ENCODE measurements around the gene ZP4.

The ZP4 gene

DNA sequence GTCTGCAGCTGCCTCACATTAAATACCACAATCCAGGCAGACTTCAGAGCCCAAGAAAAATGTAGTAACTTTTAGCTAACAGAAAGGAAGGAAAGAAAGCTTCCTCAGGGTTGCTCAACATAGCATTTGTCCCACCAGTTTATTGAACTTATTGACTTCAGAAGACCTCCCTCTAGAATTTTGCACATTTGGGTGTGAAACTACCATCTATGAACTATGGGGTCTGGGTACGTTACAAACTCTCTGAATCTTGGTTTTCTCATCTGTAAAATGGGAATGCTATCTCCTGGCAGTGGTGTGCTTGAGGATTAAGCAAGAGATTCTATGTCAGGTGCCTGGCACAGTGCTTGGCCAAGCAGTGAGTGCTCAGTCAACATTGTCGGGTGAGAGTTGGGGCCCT, at the start of gene ZP4:
Gene ZP4 (minus strand): TSS at position 101 of the 400 bp plus-strand sequence. CDS start 287 bp downstream, outside the sequence.
- no peak for DNase-seq (ENCODE audit: low spot score)

- no peak for DNase-seq (ENCODE audit: low spot score)
These were observed 47.8 kb upstream of the ZP4 start for GRCh38 chr1:237938553-237938952.

DNA sequence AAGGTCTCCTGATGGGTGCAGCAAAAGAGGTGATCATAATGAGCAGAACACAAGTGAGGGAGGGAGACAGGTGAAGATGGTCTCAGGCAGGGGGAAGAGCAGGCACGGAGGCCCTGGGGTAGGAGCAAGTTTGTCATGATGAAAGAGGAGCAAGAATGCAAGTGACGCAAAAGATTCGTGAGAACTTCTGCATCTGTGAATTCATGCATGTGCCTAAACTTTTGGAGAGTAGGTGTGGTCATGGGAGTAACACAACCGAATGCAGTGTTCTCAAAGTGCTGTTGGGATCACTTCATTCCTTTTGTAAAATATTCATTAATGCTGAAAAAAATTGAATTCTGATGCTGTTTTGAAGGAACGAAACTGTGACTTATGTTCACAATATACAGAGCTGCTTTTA, 47.3 kb upstream of the ZP4 start:
- DNase-seq (ENCODE audit: low spot score), result no peak

DNA sequence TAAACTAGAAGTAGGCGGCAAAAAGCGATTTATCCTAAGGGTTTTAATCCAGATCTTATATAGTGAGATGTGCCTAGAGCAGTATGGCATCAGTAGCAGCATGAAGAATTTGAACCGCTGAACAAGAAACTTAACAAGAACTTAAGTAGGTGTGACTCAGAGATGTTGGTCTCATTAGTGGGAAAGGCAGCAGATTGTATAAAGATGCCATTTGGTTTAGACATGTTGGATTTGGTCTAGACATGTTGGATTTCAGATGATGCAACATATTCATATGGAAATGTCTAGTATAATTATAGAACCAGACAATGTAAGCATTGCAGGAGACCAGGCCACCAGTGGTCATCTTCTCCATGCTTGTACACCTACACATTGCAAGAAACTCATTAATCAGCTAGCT, 42.1 kb upstream of the ZP4 start:
- no peak for DNase-seq (ENCODE audit: low spot score)

GRCh38 chr1:237931581-237931980, 40.9 kb upstream of the ZP4 start:
- DNase-seq (ENCODE audit: low spot score), result no peak

DNA sequence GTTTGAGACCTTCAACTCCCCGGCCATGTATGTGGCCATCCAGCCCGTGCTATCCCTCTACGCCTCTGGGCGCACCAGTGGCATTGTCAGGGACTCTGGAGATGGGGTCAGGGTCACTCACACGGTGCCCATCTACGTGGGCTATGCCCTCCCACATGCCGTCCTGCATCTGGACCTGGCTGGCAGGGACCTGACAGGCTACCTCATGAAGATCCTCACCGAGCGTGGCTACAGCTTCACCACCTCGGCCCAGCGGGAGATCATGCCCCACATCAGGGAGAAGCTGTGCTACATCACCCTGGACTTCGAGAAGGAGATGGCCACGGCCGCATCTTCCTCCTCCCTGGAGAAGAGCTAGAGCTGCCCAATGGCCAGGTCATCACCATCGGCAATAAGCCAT, 36.5 kb upstream of the ZP4 start:
- DNase-seq (ENCODE audit: low spot score), result no peak

DNA sequence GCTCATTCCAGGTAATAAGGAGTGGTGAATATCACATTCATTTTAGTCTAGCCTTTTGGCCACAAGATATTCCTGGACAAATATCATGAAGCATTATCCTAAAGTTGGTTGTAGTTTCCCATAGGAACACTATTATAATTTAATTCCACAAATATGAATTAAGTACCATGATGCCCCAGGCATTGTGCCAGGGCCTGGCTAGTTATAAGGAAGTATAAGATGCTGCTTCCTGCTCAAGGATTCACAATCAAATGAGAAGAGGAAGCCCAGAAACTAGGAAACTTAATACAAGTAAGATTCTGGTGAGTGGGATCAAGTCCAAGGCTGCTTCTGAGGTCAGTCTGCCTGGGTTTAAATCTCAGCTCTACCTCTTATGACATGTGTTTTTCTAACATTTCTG, 30.6 kb upstream of the ZP4 start:
- DNase-seq (ENCODE audit: low spot score), result no peak

DNA sequence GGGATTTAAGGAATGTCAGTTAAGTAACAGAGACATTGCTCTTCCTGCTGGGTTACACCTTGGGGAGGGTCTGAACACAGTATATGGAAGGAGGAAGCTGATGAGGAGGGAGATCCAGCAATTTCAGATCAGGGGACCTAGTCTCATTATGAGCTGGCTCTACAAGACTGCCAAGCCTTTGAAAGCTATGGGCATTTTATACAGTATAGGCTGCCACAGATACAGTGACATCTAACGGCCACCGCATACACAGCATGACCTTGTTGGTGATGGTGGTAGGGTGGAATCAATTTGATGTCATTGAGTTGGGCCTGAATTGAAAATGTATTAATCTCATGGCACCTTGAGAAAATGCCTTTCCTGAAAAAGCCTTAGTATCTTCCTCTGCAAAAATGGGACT, 22.6 kb upstream of the ZP4 start:
- no peak for DNase-seq (ENCODE audit: low spot score)

DNA sequence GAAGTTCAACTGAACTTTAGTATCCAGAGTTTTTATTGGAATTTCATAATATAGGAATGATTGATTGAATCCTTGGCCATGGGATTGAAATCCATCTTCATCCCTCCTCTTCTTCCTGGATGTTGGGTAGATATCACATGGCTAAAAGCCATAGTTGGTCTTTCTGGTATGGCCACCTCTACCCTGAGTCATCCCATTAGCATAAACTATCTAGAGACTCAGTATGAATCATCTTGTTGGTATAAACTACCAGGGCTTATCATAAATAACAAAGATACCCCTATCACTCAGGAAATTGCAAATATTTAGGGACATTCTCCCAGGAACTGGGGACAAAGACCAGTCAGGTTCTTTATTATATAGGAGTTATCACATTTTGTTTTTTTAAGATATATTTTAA, 21.2 kb upstream of the ZP4 start:
- no peak for DNase-seq (ENCODE audit: low spot score)

DNA sequence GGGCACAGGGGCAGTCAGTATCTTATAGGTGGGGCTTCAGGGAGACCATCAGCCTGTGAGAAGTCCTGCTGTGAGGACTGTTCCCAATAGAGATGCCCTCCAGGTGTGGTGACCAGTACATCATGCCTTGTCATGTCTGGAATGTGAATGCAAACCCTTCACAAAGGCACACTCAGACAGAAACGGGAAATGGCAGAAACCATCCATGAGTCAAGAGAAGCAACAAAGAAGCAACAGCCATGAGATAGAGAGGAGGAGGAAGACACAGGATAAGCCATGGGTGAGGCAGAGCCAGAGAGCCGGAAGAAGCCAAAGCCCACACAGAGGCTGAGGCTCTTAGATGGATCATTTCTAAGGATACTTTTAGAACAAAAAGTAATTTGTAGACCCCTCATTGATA, 20.1 kb upstream of the ZP4 start:
- DNase-seq (ENCODE audit: low spot score), result no peak

- DNase-seq (ENCODE audit: low spot score), result no peak
These were observed 13.2 kb upstream of the ZP4 start for GRCh38 chr1:237903961-237904360.

DNA sequence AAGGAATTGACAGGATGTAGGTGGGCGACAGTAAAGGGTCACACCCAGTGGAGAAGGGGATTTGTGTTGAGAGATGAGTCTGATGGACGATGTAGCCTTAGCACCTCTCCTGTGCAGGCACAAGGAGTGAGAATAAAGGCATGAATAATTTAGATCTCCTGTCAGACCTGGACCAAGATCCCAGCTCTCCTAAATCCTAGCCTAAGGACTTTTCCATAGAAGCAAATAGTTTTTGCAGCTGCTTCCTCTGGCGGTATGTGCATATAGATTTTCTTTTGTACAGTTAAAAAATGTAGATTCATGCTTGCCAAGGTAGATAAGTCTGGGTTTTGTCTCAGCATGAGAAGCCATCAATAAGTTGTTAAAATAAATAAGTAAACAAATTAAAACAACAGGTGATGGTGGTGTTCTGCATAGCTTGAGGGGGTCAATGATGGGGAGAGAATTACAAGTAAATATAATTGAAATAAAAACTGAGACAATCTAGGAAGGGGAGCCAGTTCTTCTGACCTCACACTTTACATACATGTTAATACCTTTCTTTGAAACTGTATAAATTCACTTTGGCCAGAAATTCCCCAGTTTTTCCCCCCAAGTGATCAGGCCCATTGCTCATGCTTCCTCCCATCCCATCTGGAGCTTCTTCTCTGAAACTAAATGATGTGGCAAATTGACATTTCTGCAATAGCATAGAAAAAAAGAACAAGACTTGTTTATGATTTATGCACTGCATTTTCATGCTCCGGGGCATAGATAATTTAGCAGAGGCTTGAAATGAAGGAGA, 12.4 kb upstream of the ZP4 start:
- DNase-seq (ENCODE audit: low spot score), result no peak

GRCh38 chr1:237901299-237901934, 10.7 kb upstream of the ZP4 start:
- peak; percentile 64 for DNase-seq (ENCODE audit: low spot score)

GRCh38 chr1:237895630-237896029, 4.9 kb upstream of the ZP4 start:
- DNase-seq (ENCODE audit: low spot score), result no peak

- DNase-seq (ENCODE audit: low spot score), result no peak
These were observed 3.4 kb upstream of the ZP4 start for GRCh38 chr1:237894131-237894530.

DNA sequence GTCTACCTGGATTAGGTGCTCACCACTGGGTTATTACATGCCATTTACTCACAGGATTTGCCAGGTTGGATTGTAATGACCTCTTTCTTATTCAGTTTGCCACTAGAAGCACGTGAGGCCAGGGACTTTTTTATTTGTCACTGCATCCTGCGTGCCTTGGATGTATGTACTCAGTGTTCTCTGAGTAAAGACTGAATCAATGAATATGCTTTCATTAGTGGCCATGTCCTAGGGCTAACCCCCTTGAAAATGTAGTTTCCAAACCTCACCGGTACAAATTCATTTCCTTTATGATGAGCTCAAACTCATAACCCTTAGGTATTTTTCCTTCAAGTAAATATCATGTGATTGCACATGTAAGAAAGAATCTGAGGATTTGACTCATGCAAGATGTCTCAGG, 1.3 kb upstream of the ZP4 start:
- DNase-seq (ENCODE audit: low spot score), result no peak

DNA sequence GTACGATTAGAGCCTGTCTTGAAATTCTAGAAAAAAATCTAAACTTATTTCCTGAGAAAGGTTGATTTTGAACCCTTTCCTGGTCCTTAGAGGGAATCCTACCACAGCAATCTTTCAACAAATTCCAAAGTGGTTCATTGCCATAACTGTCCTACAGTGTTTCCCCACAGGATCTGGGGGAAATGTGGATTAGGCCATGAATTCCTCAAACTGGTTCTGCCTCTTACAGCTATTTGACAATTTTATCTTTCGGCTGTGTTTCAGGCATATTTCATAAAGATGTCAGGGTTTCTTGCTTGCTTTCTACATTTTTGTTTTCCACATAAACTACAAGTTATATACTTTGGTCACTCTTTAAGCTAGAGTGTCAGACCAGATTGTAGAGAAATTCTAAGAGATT, 544 bp upstream of the ZP4 start:
- DNase-seq (ENCODE audit: low spot score), result no peak

GRCh38 chr1:237890416-237890815, 306 bp downstream of the ZP4 start:
- no peak for DNase-seq (ENCODE audit: low spot score)

- no peak for DNase-seq (ENCODE audit: low spot score)
These were observed 2.6 kb downstream of the ZP4 start for GRCh38 chr1:237888143-237888542.

GRCh38 chr1:237887542-237887941, 3.2 kb downstream of the ZP4 start:
- DNase-seq (ENCODE audit: low spot score), result no peak

DNA sequence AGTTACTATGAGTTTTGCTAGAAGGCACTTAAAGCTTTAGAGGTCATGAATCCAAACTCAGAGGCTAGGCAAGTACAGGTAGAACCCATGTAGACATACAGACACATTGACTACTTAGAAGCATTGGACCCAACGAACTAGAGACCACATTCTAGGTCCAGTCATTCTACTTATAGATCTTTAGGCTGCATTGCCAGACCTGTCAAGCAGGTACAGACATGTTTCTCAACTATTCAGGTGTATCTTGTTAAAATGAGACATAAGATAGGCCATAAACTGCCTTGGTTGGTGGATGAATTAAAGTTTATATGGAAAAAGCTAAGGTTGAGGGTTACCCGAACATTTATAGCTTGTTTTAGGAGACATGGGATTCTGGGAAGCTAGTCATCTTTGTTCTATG, 6.5 kb downstream of the ZP4 start:
- DNase-seq (ENCODE audit: low spot score), result no peak

GRCh38 chr1:237879195-237879594, 11.5 kb downstream of the ZP4 start:
- DNase-seq (ENCODE audit: low spot score), result no peak

GRCh38 chr1:237878406-237878805, 12.3 kb downstream of the ZP4 start:
- DNase-seq (ENCODE audit: low spot score), result no peak

- no peak for DNase-seq (ENCODE audit: low spot score)
These were observed 13.1 kb downstream of the ZP4 start for GRCh38 chr1:237877631-237878030.

Data from iPS-NIHi11 (cell line).